ENCODE results near the gene CDH13. TPM values are rescaled to one million over a fixed set of nuclear protein-coding genes. Genes with fewer than 3 reads are reported as not detected.

Gene CDH13
- total and polyA plus RNA-seq, 8 donors = 0.12 to 21.4 (median 1.7) TPM; not detected in 1

DNA sequence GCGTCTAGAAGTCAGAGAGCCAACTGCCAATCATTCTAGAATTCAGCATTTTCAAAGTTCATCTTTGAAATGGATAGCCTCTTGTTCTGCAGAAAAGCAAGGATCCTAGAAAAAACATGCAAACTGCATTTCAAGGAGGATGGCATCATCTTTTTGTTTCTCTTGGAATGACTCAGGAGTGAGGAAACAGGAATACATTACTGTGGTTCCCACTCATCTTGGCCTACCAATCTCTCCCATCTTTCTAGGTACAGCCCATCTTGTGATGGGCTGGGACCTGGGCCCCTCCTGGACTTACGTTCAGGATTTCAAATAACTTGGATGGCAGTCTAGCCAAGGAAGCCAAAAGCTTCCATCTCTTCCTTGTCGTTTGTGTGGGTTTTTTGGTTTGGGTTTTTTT, 363.4 kb downstream of the CDH13 start:
- Histone ChIP-seq H3K27ac (no peak overlapping the region), H3K9me3 (no peaks in the 10 kb centered on the region), H3K4me1 (no peaks in the 10 kb centered on the region), H3K4me3 (no peak overlapping the region), H3K36me3 (no peaks in the 10 kb centered on the region), H3K27me3 (no peaks in the 10 kb centered on the region)
- no peak for TF ChIP-seq CTCF (IDR thresholded peaks at IDR 0.05)
- no peak for TF ChIP-seq POLR2A (IDR thresholded peaks at IDR 0.05)
- no peak for TF ChIP-seq POLR2AphosphoS5 (IDR thresholded peaks at IDR 0.05)
- no peak for TF ChIP-seq EP300 (IDR thresholded peaks at IDR 0.05)
- WGBS, 5 donors = 42 to 89% (median 72%) methylated on average over 3 of the region's 3 CpGs
- intact Hi-C loops (cut with DNase I; ENCODE audit: low total_unique reads) = no loop called here
- DNase-seq = no peak

- intact Hi-C loops (cut with DNase I; ENCODE audit: low total_unique reads) = no loop called here
- WGBS, 5 donors = 78 to 88% (median 80%) methylated on average over 4 of the region's 4 CpGs
- Histone ChIP-seq H3K27me3 (no peaks in the 10 kb centered on the region), H3K9me3 (no peaks in the 10 kb centered on the region), H3K4me3 (no peak overlapping the region), H3K36me3 (no peaks in the 10 kb centered on the region), H3K4me1 (peaks cover 0 to 6% (median 0%) of the 10 kb centered on the region in 4 donors), H3K27ac (no peak overlapping the region)
- no peak for DNase-seq
- TF ChIP-seq POLR2A (IDR thresholded peaks at IDR 0.05) = no peak
- TF ChIP-seq POLR2AphosphoS5 (IDR thresholded peaks at IDR 0.05) = no peak
- no peak for TF ChIP-seq CTCF (IDR thresholded peaks at IDR 0.05)
- TF ChIP-seq EP300 (IDR thresholded peaks at IDR 0.05) = no peak
Observed at GRCh38 chr16:82991410-82991809, 364.6 kb downstream of the CDH13 start.

GRCh38 chr16:82991966-82992675, 365.4 kb downstream of the CDH13 start:
- no peaks in the 10 kb centered on the region for H3K27me3 ChIP-seq
- WGBS, 5 donors = 32 to 57% (median 37%) methylated on average over 4 of the region's 4 CpGs
- no peaks in the 10 kb centered on the region for H3K36me3 ChIP-seq
- H3K9me3 ChIP-seq = no peaks in the 10 kb centered on the region
- H3K27ac ChIP-seq = no peak overlapping the region
- no peak overlapping the region for H3K4me3 ChIP-seq
- no peak for DNase-seq
- peaks cover 0 to 6% (median 0%) of the 10 kb centered on the region in 4 donors for H3K4me1 ChIP-seq
- intact Hi-C loops (cut with DNase I; ENCODE audit: low total_unique reads) = no loop called here
- TF ChIP-seq EP300 (IDR thresholded peaks at IDR 0.05) (no peak), POLR2A (IDR thresholded peaks at IDR 0.05) (no peak), CTCF (IDR thresholded peaks at IDR 0.05) (no peak), POLR2AphosphoS5 (IDR thresholded peaks at IDR 0.05) (no peak)

DNA sequence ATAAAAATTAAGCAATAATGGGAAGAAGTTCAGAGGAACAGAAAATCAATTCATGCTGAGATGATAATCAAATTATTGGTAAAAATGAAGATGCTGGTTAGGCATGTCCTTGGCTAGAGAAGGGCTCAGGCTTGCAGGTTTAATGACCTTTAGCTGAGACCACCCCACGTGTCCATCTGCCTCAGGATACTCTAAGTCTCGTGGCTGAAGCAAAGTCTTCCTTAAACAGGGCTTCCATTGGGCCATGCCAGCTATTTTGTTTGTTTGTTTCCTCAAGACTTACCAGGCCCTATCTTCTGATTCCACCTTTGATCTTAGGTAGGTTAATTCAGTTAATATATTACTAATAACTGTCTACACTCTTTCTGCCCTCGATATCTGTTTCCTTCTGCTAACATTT, 366.0 kb downstream of the CDH13 start:
- TF ChIP-seq POLR2A (IDR thresholded peaks at IDR 0.05) = no peak
- no peak for TF ChIP-seq POLR2AphosphoS5 (IDR thresholded peaks at IDR 0.05)
- TF ChIP-seq CTCF (IDR thresholded peaks at IDR 0.05) = no peak
- TF ChIP-seq EP300 (IDR thresholded peaks at IDR 0.05) = no peak
- DNase-seq = no peak
- no peak overlapping the region for H3K4me3 ChIP-seq
- WGBS, 5 donors = 54 to 63% (median 58%) methylated on average over 3 of the region's 3 CpGs
- H3K27me3 ChIP-seq = no peaks in the 10 kb centered on the region
- no peaks in the 10 kb centered on the region for H3K36me3 ChIP-seq
- no peak overlapping the region for H3K27ac ChIP-seq
- H3K9me3 ChIP-seq = no peaks in the 10 kb centered on the region
- peaks cover 0 to 6% (median 0%) of the 10 kb centered on the region in 4 donors for H3K4me1 ChIP-seq
- intact Hi-C loops (cut with DNase I; ENCODE audit: low total_unique reads) = no loop called here
